WI38 (cell line): ENCODE data around the gene SERTAD1.

Experiments used
- H3K4me3 ChIP-seq: 2 replicates; pipeline ENCODE4 v1.5.1; 2011; ENCODE audit warnings: low read depth, mild to moderate bottlenecking, control low read depth, low read length
- TF ChIP-seq, protein P1 (sequence below): IDR thresholded peaks from 2 replicates; pipeline ENCODE4 v1.5.1; 2012; ENCODE audit warnings: low read depth, mild to moderate bottlenecking, control low read depth, low read length

SERTAD1 gene

DNA sequence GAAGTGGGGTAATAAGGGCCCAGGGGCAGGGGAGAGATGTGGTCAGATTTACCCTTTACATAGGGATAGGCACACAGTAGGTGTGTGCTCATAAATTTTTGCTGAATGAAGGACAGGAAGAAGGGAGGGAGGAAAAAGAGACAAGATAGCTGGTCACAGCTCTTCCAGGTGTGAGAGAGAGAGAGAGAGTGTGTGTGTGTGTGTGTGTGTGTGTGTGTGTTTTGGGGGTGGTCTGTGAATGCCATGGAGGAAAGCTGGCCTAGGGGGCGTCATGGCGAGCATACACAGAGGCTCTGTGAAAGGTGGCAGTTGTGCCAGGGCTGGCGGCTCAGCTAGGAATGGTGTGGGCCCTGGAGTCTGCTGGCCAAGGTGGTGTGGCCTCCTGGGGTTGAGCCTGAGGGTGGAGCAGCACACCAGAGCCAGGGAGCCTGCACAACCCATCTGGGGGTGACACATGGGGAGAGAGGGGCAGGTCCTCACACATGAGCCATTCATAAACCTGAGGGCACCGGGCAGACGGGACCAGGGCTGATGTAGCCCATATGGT lies 6.7 kb downstream of the SERTAD1 start:
- no peak overlapping the region for H3K4me3 ChIP-seq
- TF ChIP-seq, protein P1, sequence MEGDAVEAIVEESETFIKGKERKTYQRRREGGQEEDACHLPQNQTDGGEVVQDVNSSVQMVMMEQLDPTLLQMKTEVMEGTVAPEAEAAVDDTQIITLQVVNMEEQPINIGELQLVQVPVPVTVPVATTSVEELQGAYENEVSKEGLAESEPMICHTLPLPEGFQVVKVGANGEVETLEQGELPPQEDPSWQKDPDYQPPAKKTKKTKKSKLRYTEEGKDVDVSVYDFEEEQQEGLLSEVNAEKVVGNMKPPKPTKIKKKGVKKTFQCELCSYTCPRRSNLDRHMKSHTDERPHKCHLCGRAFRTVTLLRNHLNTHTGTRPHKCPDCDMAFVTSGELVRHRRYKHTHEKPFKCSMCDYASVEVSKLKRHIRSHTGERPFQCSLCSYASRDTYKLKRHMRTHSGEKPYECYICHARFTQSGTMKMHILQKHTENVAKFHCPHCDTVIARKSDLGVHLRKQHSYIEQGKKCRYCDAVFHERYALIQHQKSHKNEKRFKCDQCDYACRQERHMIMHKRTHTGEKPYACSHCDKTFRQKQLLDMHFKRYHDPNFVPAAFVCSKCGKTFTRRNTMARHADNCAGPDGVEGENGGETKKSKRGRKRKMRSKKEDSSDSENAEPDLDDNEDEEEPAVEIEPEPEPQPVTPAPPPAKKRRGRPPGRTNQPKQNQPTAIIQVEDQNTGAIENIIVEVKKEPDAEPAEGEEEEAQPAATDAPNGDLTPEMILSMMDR = no peak

DNA sequence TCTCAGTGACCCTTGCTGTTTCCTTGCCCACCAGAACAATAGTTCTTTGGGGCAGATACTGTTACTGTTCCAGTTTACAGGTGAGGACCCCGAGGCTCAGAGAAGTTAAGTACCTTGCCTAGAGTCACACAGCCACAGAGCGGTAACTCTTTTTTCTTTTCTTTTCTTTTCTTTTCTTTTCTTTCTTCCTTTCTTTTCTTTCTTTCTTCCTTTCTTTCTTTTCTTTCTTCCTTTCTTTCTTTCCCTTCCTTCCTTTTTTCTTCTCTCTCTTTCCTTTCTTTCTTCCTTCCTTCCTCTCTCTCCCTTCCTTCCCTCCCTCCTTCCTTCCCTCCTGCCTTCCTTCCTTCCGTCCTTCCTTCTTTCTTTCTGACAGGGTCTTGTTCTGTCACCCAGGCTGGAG lies 7.8 kb downstream of the SERTAD1 start:
- no peak overlapping the region for H3K4me3 ChIP-seq
- TF ChIP-seq, protein P1 = no peak

DNA sequence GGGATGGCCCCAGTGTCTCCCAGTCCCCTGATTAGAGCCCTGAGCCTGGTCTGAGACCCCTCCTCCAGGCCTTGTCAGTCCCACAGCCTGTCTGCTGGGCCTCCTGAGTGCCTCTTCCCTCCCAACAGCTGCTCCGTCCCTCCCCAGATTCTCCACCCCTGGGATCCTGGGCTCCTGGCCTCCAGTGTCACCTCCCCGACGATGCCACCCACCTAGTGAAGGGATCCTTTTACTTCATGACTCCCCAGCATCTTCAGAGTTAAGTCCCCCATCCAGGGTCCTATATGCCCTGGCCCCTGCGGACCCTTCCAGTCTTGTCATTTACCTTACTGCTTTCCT lies 8.2 kb downstream of the SERTAD1 start:
- no peak overlapping the region for H3K4me3 ChIP-seq

DNA sequence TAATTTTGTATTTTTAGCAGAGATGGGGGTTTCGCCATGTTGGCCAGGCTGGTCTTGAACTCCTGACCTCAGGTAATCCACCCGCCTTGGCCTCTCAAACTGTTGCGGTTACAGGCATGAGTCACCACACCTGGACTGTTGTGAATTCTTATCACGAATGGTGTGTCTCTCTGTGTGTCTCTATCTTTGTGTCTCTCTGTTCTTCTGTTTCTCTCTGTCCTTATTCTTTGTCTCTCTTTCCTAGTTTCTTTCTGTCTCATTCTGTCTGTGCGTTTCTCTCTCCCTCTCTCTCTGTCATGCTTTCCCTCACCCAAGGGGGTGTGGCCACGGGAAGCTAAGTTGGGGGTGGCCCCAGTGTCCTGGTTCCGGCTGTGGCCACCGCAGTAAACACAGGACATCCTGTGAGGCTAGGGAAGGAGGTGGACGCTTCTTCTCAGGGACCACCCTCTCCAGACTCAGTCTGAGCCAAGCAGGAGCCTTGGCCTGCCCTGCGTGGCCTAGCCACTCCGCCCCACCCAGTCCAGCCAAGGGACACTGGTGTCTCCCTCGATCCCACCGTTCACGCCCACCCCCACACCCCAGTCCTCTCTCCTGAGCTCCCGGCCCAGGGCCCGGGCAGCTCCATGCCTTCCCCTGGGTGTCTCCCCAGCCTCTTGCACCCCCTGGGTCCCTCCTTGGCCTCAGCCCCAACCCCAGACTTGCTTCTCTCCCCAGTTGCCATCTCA lies 8.7 kb downstream of the SERTAD1 start:
- no peak overlapping the region for H3K4me3 ChIP-seq
- TF ChIP-seq, protein P1 = no peak

More for the DNA sequence above, 8.2 kb downstream of the SERTAD1 start:
- TF ChIP-seq, protein P1 = no peak

DNA sequence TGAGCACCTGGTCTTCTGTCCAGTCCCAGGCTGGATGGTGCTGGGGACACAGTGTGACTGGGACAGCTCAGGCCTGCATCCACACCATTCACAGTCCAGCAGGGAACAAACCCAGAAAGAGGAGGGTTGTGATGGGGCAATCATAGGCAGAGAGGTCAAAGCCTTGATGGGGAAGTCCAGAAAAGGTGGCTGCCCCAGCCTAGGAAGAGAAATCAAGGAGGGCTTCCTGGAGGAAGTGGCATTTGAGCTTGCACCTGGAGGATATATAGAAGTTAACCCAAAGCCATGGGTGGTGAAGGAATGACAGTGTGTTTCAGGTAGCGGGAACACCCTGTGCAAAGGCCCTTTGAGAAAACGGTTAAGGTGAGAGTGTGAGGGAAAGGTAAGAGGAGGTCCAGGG lies 10.0 kb downstream of the SERTAD1 start:
- H3K4me3 ChIP-seq = no peak overlapping the region
- TF ChIP-seq, protein P1 = no peak

DNA sequence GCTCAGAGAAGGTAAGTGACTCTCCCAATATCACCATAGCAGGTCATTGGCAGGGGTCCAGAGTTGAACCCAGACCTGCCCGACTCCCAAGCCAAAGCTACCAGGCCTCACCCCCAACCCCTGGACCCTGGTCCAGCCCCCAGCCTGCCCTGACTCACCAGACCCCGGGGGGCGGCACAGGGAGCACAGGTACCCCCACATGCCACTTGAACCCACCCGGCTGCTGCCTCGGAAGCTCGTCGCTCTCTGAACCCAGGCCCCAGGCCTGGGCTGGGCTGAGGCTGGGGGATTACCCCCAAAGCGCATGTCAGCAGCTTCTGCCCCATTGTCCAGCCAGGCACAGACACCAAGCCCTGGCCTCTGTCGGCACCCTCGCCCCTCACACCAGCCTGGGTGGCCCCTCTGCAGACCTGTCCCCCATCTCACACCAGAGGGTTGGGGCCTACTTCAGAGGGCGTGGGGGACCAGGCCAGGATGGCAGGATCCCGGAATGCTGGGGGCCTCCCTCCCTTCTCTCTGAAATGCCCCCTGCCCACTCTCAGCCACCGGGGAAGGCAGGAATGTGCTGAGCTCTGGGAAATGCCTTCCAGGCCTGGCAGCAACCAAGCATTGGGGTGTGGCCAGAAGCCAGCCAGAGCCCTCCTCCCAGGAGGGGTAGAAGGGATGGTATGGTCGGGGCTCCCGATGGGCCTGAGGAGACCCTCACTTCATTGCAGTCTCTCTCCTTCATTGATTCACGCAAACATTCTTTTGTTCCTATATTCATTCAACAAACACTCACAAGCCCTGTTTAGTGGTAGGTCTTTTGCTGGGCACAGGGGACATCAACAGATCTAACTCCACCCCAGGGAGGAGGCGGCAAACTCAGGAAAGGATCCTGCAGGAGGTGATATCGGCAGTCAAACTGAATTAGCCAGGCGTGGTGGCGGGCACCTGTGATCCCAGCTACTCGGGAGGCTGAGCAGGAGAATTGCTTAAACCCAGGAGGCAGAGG lies 11.0 kb downstream of the SERTAD1 start:
- H3K4me3 ChIP-seq = no peak overlapping the region
- TF ChIP-seq, protein P1 = no peak
